Prostate gland (tissue), 2 donors: Measurements from ENCODE around the gene BASP1. TPM values are rescaled to one million over a fixed set of nuclear protein-coding genes. Genes with fewer than 3 reads are reported as not detected.
A peak's percentile ranks its signal among the peaks of the same experiment; 100 is the strongest.
"Not testable (repeated sequence)": the region's sequence is repeated elsewhere in the genome, so short reads cannot be mapped to it uniquely, and the experiment has no call there.

Source experiments
- DNase-seq: peaks from one replicate; pipeline ENCODE4 v3.0.0-alpha.2; 2019; ENCODE audit warnings: low spot score
- H3K27ac ChIP-seq, 2 donors: fragments of 200-600 bp; sonication (generic); 2 replicates each; pipeline ENCODE4 v1.5.1; 2017 to 2019
- H3K27me3 ChIP-seq: fragments of 200-600 bp; sonication (generic); replicated peaks from 2 replicates; pipeline ENCODE4 v1.5.1; 2019; ENCODE audit not compliant: insufficient read depth
- H3K36me3 ChIP-seq, 2 donors: fragments of 200-600 bp; sonication (generic); 1 replicate in 1 of 2; 2 replicates in 1 of 2; pipeline versions ENCODE4 v1.5.1 to v1.8.1; 2017 to 2019
- H3K4me1 ChIP-seq: fragments of 200-600 bp; sonication (generic); replicated peaks from 2 replicates; pipeline ENCODE4 v1.5.1; 2019
- H3K4me3 ChIP-seq, 2 donors: fragments of 200-600 bp; sonication (generic); 2 replicates each; pipeline ENCODE4 v1.5.1; 2017 to 2019
- H3K9me3 ChIP-seq: fragments of 200-600 bp; sonication (generic); 2 replicates; pipeline ENCODE4 v1.5.1; 2017
- POLR2A ChIP-seq: fragments of 450-650 bp; IDR thresholded peaks from one replicate; pipeline ENCODE4 v1.6.1; 2016; ENCODE audit warnings: antibody characterized with exemption, mild to moderate bottlenecking
- POLR2AphosphoS5 ChIP-seq: sonication (generic); formaldehyde crosslinking; IDR thresholded peaks from one replicate; pipeline ENCODE4 v1.6.1; 2017; ENCODE audit warnings: antibody characterized with exemption
- WGBS: methylation state at CpG from one replicate; pipeline ENCODE4 v1.1.5; 2018; 5-methylcytosine and 5-hydroxymethylcytosine counted together
- intact Hi-C: fragments of 100-400 bp; cut with DNase I; formaldehyde crosslinking; loops from one replicate; pipeline ENCODE4 v1.14.2; 2022
- total RNA-seq, 2 donors: library from RNA; depleted of rRNA; stranded (reverse); fragments of >200 nt; gene quantifications; one replicate each; pipeline ENCODE4 v1.1.0, GENCODE V29; 2016
- TF ChIP-seq, protein P1 (sequence below), 4 experiments: fragments of 200-600 bp in 2 of 4; fragments of 450-650 bp in 2 of 4; sonication (generic) in 2 of 4; IDR thresholded peaks; 1 replicate in 3 of 4; 2 replicates in 1 of 4; pipeline ENCODE4 v1.5.1; 2016 to 2019; ENCODE audit warnings: antibody characterized with exemption in 4 of 4, mild to moderate bottlenecking in 2 of 4, moderate library complexity in 2 of 4

Gene BASP1
- total RNA-seq, 2 donors from 2014 or later = 142 to 346 TPM

GRCh38 chr5:17243287-17244063, 26.0 kb downstream of the BASP1 start:
- no peaks in the 10 kb centered on the region for H3K4me1 ChIP-seq
- intact Hi-C loops = no loop called here
- DNase-seq = no peak
- no peak overlapping the region for H3K4me3 ChIP-seq
- H3K27ac ChIP-seq = no peak overlapping the region
- H3K36me3 ChIP-seq = no peaks in the 10 kb centered on the region
- no peaks in the 10 kb centered on the region for H3K27me3 ChIP-seq
- H3K9me3 ChIP-seq = no peaks in the 10 kb centered on the region
- no peak for TF ChIP-seq POLR2AphosphoS5
- TF ChIP-seq, protein P1, sequence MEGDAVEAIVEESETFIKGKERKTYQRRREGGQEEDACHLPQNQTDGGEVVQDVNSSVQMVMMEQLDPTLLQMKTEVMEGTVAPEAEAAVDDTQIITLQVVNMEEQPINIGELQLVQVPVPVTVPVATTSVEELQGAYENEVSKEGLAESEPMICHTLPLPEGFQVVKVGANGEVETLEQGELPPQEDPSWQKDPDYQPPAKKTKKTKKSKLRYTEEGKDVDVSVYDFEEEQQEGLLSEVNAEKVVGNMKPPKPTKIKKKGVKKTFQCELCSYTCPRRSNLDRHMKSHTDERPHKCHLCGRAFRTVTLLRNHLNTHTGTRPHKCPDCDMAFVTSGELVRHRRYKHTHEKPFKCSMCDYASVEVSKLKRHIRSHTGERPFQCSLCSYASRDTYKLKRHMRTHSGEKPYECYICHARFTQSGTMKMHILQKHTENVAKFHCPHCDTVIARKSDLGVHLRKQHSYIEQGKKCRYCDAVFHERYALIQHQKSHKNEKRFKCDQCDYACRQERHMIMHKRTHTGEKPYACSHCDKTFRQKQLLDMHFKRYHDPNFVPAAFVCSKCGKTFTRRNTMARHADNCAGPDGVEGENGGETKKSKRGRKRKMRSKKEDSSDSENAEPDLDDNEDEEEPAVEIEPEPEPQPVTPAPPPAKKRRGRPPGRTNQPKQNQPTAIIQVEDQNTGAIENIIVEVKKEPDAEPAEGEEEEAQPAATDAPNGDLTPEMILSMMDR (IDR thresholded peaks at IDR 0.05) = no peak
- no peak for TF ChIP-seq POLR2A
- WGBS = 81% methylated on average over 12 of the region's 12 CpGs

DNA sequence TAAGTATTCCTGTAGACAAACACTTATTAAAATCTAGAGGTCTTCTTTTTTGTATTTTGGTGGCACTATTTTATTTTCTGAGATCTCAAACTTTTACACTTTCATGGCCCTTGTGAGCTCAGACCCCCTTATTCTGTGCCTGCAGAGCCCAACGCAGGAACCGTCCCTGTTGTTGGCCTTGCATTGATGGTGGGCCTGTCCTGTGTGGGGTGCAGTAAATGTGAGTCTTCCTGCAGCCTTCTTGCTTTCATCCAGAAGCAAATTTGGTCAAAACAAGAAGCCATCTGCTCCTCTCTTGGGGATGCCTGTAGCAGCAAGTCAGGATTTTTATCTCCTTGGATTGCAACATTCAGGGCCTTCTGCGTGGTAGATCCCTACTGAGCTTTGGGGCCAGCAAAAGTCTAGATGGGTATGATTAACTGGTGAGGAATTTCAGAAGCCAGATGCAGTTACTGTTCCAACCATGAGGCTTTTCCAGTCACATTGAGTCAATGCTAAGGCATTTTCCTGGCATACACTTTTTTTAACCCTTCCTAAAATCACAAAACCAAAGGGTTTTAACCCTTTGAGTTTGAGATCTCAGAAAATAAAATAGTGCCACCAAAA, 31.7 kb downstream of the BASP1 start:
- no peaks in the 10 kb centered on the region for H3K4me1 ChIP-seq
- intact Hi-C loops = no loop called here
- WGBS = 83% methylated on average over 3 of the region's 3 CpGs
- H3K27me3 ChIP-seq = no peaks in the 10 kb centered on the region
- no peak for DNase-seq
- no peaks in the 10 kb centered on the region for H3K36me3 ChIP-seq
- H3K9me3 ChIP-seq = no peaks in the 10 kb centered on the region
- no peak overlapping the region for H3K4me3 ChIP-seq
- TF ChIP-seq, protein P1 (IDR thresholded peaks at IDR 0.05) = no peak
- TF ChIP-seq POLR2A = no peak
- no peak for TF ChIP-seq POLR2AphosphoS5
- H3K27ac ChIP-seq = no peak overlapping the region

GRCh38 chr5:17249841-17250240, 32.4 kb downstream of the BASP1 start:
- H3K4me1 ChIP-seq, DNase-seq, H3K27me3 ChIP-seq, intact Hi-C loops, H3K9me3 ChIP-seq, H3K36me3 ChIP-seq, H3K27ac ChIP-seq, H3K4me3 ChIP-seq: not testable (repeated sequence)
- 98% methylated on average over 6 of the region's 6 CpGs for WGBS

GRCh38 chr5:17252543-17252942, 35.1 kb downstream of the BASP1 start:
- DNase-seq = no peak
- Histone ChIP-seq H3K36me3 (no peaks in the 10 kb centered on the region), H3K27ac (no peak overlapping the region), H3K4me1 (no peaks in the 10 kb centered on the region), H3K27me3 (no peaks in the 10 kb centered on the region), H3K9me3 (no peaks in the 10 kb centered on the region), H3K4me3 (no peak overlapping the region)
- WGBS = 52% methylated on average over 1 of the region's 1 CpG
- TF ChIP-seq, protein P1 (IDR thresholded peaks at IDR 0.05) = no peak
- TF ChIP-seq POLR2A (no peak), POLR2AphosphoS5 (no peak)
- intact Hi-C loops = no loop called here

DNA sequence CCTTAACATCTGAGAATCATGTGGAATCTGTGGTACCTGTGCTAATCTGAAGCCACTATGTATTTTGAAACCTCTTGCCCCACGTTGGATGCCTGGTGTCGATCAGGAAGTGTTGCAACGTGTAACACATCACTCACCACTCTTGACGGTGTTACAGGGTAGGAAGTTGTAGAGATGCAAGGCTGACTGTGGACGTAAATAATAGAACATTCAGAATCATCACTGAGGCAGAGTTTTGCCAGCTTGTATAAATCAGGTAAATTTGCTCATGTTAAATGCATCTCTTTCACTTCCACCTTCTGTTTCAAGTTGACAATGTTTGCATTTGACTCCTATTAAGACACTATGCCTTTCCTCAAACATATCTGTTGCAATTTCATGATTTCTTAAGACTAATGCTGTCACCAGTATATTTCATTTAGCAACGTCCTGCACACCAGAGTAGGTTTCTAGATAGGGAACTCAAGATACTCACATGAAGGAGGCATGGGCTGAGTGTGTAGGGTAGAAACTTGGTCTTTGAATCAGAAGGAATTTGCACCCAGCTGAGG, 38.1 kb downstream of the BASP1 start:
- H3K4me1 ChIP-seq = peaks cover 11% of the 10 kb centered on the region
- intact Hi-C loops = no loop called here
- TF ChIP-seq, protein P1 (IDR thresholded peaks at IDR 0.05) = no peak
- TF ChIP-seq POLR2AphosphoS5 = peak; percentile 27
- no peak for DNase-seq
- no peaks in the 10 kb centered on the region for H3K36me3 ChIP-seq
- 34% methylated on average over 6 of the region's 6 CpGs for WGBS
- no peaks in the 10 kb centered on the region for H3K9me3 ChIP-seq
- no peaks in the 10 kb centered on the region for H3K27me3 ChIP-seq
- H3K4me3 ChIP-seq = no peak overlapping the region
- H3K27ac ChIP-seq = no peak overlapping the region
